OCI-LY7 (cell line): ENCODE measurements around the gene SIX3. TPM values are rescaled to one million over a fixed set of nuclear protein-coding genes. Genes with fewer than 3 reads are reported as not detected.

Experiments
- BruUV-seq: library from RNA; stranded (reverse); fragments of 400-500 nt; replicated peaks from 2 replicates; lab custom pipeline; 2021; lab: Mats Ljungman, UMichigan
- CTCF ChIA-PET: fragments of 300-600 bp; sonication (Branson Sonifier 250); formaldehyde crosslinking; loops from one replicate; lab custom pipeline; 2022; ENCODE audit warnings: antibody characterized with exemption; ENCODE audit not compliant: unreplicated experiment; lab: Charles Lee
- POLR2A ChIA-PET: fragments of 300-600 bp; sonication (Branson Sonifier 250); formaldehyde crosslinking; loops from one replicate; lab custom pipeline; 2022; ENCODE audit warnings: antibody characterized with exemption; lab: Charles Lee
- DNase-seq: peaks from one replicate; pipeline ENCODE4 v3.0.0-alpha.2; 2015; ENCODE audit warnings: low spot score
- H2AFZ ChIP-seq: fragments of 200-600 bp; sonication (generic), shearing (Covaris generic); 2 replicates; pipeline ENCODE4 v1.6.1; 2014; ENCODE audit warnings: mild to moderate bottlenecking, antibody characterized with exemption, low read length, moderate library complexity
- H3K27ac ChIP-seq: fragments of 200-600 bp; sonication (generic); 2 replicates; pipeline ENCODE4 v1.5.1; 2014; ENCODE audit warnings: mixed run types, low read depth, mild to moderate bottlenecking, moderate library complexity, low read length, inconsistent platforms; ENCODE audit not compliant: poor library complexity, severe bottlenecking
- H3K36me3 ChIP-seq: fragments of 200-600 bp; sonication (generic); 2 replicates; pipeline ENCODE4 v1.6.1; 2014; ENCODE audit warnings: mild to moderate bottlenecking, antibody characterized with exemption, low read length, moderate library complexity, mixed read lengths; ENCODE audit not compliant: insufficient read depth
- H3K4me1 ChIP-seq: fragments of 200-600 bp; sonication (generic); 2 replicates; pipeline ENCODE4 v1.5.1; 2014; ENCODE audit warnings: mild to moderate bottlenecking, low read length; ENCODE audit not compliant: insufficient read depth, poor library complexity, severe bottlenecking
- H3K4me2 ChIP-seq: fragments of 200-600 bp; sonication (generic); 2 replicates; pipeline ENCODE4 v1.6.1; 2014; ENCODE audit warnings: mild to moderate bottlenecking, low read length
- H3K4me3 ChIP-seq: fragments of 200-600 bp; sonication (generic); 2 replicates; pipeline ENCODE4 v1.5.1; 2014; ENCODE audit warnings: mild to moderate bottlenecking, low read depth, low read length; ENCODE audit not compliant: poor library complexity, severe bottlenecking
- H3K79me2 ChIP-seq: fragments of 200-600 bp; sonication (generic); 2 replicates; pipeline ENCODE4 v1.6.1; 2016; ENCODE audit warnings: low read depth, mild to moderate bottlenecking, low read length, moderate library complexity, mixed read lengths; ENCODE audit not compliant: insufficient read depth
- H3K9me2 ChIP-seq: fragments of 200-600 bp; sonication (generic); 2 replicates; pipeline ENCODE4 v1.6.1; 2016; ENCODE audit warnings: mild to moderate bottlenecking, low read length, mixed read lengths; ENCODE audit not compliant: insufficient read depth
- H3K9me3 ChIP-seq: fragments of 200-600 bp; sonication (generic); 2 replicates; pipeline ENCODE4 v1.6.1; 2014; ENCODE audit warnings: mild to moderate bottlenecking, mixed run types, low read length, mixed read lengths
- H4K20me1 ChIP-seq: fragments of 200-600 bp; sonication (generic); 2 replicates; pipeline ENCODE4 v1.6.1; 2014; ENCODE audit warnings: mild to moderate bottlenecking, antibody characterized with exemption, low read length, moderate library complexity, mixed read lengths; ENCODE audit not compliant: insufficient read depth
- EZH2phosphoT487 ChIP-seq: fragments of 200-600 bp; sonication (generic); IDR thresholded peaks from 2 replicates; pipeline ENCODE4 v1.6.1; 2018; ENCODE audit warnings: low read depth, borderline replicate concordance, mild to moderate bottlenecking, mixed run types, antibody characterized with exemption, low read length, moderate library complexity, mixed read lengths
- intact Hi-C: fragments of 100-400 bp; cut with micrococcal nuclease; formaldehyde crosslinking; loops from one replicate; pipeline ENCODE4 v1.10.0; 2022; ENCODE audit not compliant: unreplicated experiment
- total RNA-seq, 2 experiments: library from RNA; depleted of rRNA in 1 of 2; stranded (reverse); fragments of >200 nt in 1 of 2; shearing (Covaris generic) in 1 of 2; gene quantifications; 2 replicates each; pipeline ENCODE4 v1.2.3, GENCODE V29; 2014 to 2022
- TF ChIP-seq, protein P1 (sequence below): fragments of 200-600 bp; sonication (generic); conservative IDR thresholded peaks from 2 replicates; pipeline ENCODE4 v1.5.1; 2014; ENCODE audit warnings: mild to moderate bottlenecking, antibody characterized with exemption, low read length, moderate library complexity, mixed read lengths

The SIX3 gene
- total RNA-seq, 2 experiments from 2014 or later = not detected

DNA sequence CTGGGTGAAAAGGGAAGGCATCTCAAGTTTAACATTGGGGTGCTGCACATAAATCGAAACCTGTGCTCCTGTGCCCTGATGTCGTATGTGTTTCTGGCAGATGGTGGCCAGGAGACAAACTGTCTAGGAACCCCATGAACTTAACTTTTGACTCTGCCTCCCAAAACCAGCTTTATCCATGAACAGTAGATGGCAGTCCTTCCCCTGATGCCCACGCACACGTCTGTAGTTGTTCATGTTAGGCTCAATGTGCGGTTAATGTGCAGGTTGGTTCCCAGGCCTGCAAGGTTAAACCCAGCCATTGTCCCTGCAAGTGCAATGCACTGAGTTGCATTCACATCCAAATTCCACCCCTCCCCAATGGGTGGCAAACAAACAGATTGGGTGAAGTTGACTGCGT, 44.1 kb upstream of the SIX3 start:
- no TSS peak for BruUV-seq
- intact Hi-C loops = no loop called here

DNA sequence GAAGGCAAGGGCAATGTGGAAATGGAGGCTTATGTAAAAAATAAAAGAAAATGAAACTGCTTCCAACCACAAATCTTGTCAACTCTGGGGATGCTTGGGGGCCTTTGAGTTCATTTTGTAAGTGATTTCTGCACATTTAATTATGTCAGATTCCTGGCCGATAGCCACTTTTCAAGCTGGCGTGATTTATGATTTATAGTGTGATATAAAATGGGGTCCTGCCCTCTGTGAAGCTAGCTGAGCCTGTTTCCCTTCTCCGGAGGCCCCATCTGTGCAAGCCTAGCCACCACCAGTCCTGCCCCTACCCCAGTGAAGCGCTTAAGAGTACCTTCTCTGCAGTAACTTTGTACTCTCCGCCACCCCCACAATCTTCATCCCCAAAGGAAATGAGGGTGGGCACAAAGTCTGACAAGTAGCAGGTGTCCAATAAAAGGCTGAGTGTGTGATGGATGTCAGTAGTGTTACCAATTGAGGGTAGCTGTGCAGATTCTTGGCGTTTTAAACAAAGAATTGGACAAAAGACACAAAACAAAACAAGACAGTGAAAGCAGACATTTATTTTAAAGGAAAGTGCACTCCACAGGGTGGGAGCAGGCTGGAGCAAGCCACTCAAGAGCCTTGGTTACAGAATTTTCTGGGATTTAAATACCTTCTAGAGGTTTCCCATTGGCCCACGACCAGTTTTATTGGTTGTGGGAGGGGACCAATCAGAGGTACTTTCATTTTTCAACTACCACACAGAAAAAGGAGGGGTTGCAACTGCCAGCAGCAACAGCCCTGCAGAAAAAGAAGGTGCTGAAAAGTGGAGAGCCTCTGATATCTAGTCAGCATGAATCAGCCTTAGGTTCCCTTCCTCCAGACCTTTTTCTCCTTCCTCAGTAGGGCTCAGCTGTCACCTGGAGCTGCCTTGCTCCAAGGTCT, 39.0 kb upstream of the SIX3 start:
- H3K4me1 ChIP-seq = no peaks in the 10 kb centered on the region
- CTCF ChIA-PET = no interaction called here
- no peaks in the 10 kb centered on the region for H3K9me3 ChIP-seq
- no peaks in the 10 kb centered on the region for H3K36me3 ChIP-seq
- no peaks in the 10 kb centered on the region for H4K20me1 ChIP-seq
- no peaks in the 10 kb centered on the region for H3K79me2 ChIP-seq
- H3K9me2 ChIP-seq = no peaks in the 10 kb centered on the region
- H3K4me2 ChIP-seq = no peak overlapping the region
- DNase-seq = no peak
- no peak overlapping the region for H3K4me3 ChIP-seq
- intact Hi-C loops = no loop called here
- H3K27ac ChIP-seq = no peak overlapping the region
- TF ChIP-seq, protein P1, sequence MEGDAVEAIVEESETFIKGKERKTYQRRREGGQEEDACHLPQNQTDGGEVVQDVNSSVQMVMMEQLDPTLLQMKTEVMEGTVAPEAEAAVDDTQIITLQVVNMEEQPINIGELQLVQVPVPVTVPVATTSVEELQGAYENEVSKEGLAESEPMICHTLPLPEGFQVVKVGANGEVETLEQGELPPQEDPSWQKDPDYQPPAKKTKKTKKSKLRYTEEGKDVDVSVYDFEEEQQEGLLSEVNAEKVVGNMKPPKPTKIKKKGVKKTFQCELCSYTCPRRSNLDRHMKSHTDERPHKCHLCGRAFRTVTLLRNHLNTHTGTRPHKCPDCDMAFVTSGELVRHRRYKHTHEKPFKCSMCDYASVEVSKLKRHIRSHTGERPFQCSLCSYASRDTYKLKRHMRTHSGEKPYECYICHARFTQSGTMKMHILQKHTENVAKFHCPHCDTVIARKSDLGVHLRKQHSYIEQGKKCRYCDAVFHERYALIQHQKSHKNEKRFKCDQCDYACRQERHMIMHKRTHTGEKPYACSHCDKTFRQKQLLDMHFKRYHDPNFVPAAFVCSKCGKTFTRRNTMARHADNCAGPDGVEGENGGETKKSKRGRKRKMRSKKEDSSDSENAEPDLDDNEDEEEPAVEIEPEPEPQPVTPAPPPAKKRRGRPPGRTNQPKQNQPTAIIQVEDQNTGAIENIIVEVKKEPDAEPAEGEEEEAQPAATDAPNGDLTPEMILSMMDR = no peak
- TF ChIP-seq EZH2phosphoT487 = no peak
- no peak overlapping the region for H2AFZ ChIP-seq
- BruUV-seq = no TSS peak
- POLR2A ChIA-PET = interaction anchor here (0.6 to 0.9 kb wide), 2 partner anchors 433 to 604 kb away, joined by 3 to 4 read pairs; no protein-coding TSS in a partner anchor

More for the DNA sequence above, 44.1 kb upstream of the SIX3 start:
- H4K20me1 ChIP-seq = no peaks in the 10 kb centered on the region
- H3K36me3 ChIP-seq = no peaks in the 10 kb centered on the region
- CTCF ChIA-PET = no interaction called here
- H3K4me3 ChIP-seq = no peak overlapping the region
- no peak overlapping the region for H2AFZ ChIP-seq
- DNase-seq = no peak
- no peaks in the 10 kb centered on the region for H3K9me2 ChIP-seq
- POLR2A ChIA-PET = no interaction called here
- no peaks in the 10 kb centered on the region for H3K79me2 ChIP-seq
- no peaks in the 10 kb centered on the region for H3K9me3 ChIP-seq
- TF ChIP-seq EZH2phosphoT487 = no peak
- TF ChIP-seq, protein P1 = 0 out of 2 replicates have a peak, but pooled peaks have one; percentile 13
- H3K4me2 ChIP-seq = no peak overlapping the region
- H3K4me1 ChIP-seq = no peaks in the 10 kb centered on the region
- no peak overlapping the region for H3K27ac ChIP-seq

DNA sequence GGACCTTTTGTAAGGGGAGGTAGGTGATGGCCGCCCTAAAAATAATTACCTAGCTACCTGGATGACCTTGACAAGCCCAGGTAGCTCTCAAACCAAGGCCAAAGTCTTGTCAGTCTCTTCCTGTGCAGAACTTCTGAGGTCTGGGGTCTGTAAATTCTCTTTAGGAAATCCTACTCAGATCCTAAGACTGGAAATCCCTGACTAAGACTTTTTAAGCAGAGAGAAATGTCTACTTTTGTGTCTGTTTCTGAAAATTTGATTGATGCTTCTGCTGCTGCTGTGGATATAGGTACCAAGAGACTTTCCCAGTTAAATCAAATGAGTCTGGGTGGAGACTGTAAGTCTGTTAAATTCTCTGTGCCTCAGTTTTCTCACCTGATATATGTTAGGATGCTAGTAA, 36.9 kb upstream of the SIX3 start:
- CTCF ChIA-PET = no interaction called here
- H2AFZ ChIP-seq = no peak overlapping the region
- no TSS peak for BruUV-seq
- H4K20me1 ChIP-seq = no peaks in the 10 kb centered on the region
- POLR2A ChIA-PET = interaction anchor here (0.7 kb wide), 1 partner anchor 263 kb away, joined by 3 read pairs; no protein-coding TSS in a partner anchor
- no peaks in the 10 kb centered on the region for H3K4me1 ChIP-seq
- H3K4me3 ChIP-seq = no peak overlapping the region
- no peaks in the 10 kb centered on the region for H3K79me2 ChIP-seq
- H3K4me2 ChIP-seq = no peak overlapping the region
- no peaks in the 10 kb centered on the region for H3K9me3 ChIP-seq
- H3K36me3 ChIP-seq = no peaks in the 10 kb centered on the region
- intact Hi-C loops = no loop called here
- no peak overlapping the region for H3K27ac ChIP-seq
- TF ChIP-seq EZH2phosphoT487 = no peak
- TF ChIP-seq, protein P1 = no peak
- DNase-seq = no peak
- no peaks in the 10 kb centered on the region for H3K9me2 ChIP-seq
